Keratinocyte (primary cell): ENCODE measurements around the gene SLK. TPM values are rescaled to one million over a fixed set of nuclear protein-coding genes. Genes with fewer than 3 reads are reported as not detected.
A peak's percentile ranks its signal among the peaks of the same experiment; 100 is the strongest.

Experiments used
- DNase-seq: peaks from one replicate; pipeline ENCODE4 v3.0.0-alpha.2; 2011; ENCODE audit warnings: low read depth, missing footprints, low spot score
- FAIRE-seq: peaks from 2 replicates; lab custom pipeline; 2011; peaks lifted over from hg19 to GRCh38; lab: Jason Lieb, UNC
- H2AFZ ChIP-seq: 2 replicates; pipeline ENCODE4 v1.6.0; 2012; ENCODE audit warnings: low read length, control low read depth, inconsistent platforms; ENCODE audit not compliant: control insufficient read depth
- H3K27ac ChIP-seq: 2 replicates; pipeline ENCODE4 v1.5.1; 2011; ENCODE audit warnings: low read length; ENCODE audit not compliant: control insufficient read depth, insufficient read depth
- H3K27me3 ChIP-seq: 3 replicates; pipeline ENCODE4 v1.6.0; 2011; ENCODE audit warnings: low read length; ENCODE audit not compliant: control insufficient read depth, insufficient read depth; ENCODE audit errors: extremely low read depth
- H3K36me3 ChIP-seq, 2 experiments: 2 replicates in 1 of 2; 3 replicates in 1 of 2; pipeline ENCODE4 v1.5.1; 2011; ENCODE audit warnings: low read length in 2 of 2, mild to moderate bottlenecking in 1 of 2; ENCODE audit not compliant: control insufficient read depth in 2 of 2, insufficient read depth in 2 of 2; ENCODE audit errors: extremely low read depth in 1 of 2
- H3K4me1 ChIP-seq: 3 replicates; pipeline ENCODE4 v1.5.1; 2011; ENCODE audit warnings: low read length; ENCODE audit not compliant: control insufficient read depth, insufficient read depth; ENCODE audit errors: extremely low read depth
- H3K4me2 ChIP-seq: 3 replicates; pipeline ENCODE4 v1.6.0; 2011; ENCODE audit warnings: low read depth, low read length; ENCODE audit not compliant: control insufficient read depth, insufficient read depth; ENCODE audit errors: extremely low read depth
- H3K4me3 ChIP-seq, 3 experiments: fragments of 200-600 bp in 1 of 3; sonication (generic) in 1 of 3; 2 replicates in 2 of 3; 3 replicates in 1 of 3; pipeline ENCODE4 v1.5.1; 2011 to 2016; ENCODE audit warnings: low read length in 3 of 3, mild to moderate bottlenecking in 3 of 3, control low read depth in 2 of 3, inconsistent platforms in 1 of 3, low read depth in 1 of 3, mixed read lengths in 1 of 3, mixed run types in 1 of 3, moderate library complexity in 1 of 3; ENCODE audit not compliant: control insufficient read depth in 2 of 3, insufficient read depth in 2 of 3; ENCODE audit errors: extremely low read depth in 1 of 3
- H3K79me2 ChIP-seq: 2 replicates; pipeline ENCODE4 v1.6.0; 2012; ENCODE audit warnings: low read length; ENCODE audit not compliant: control insufficient read depth, insufficient read depth
- H3K9ac ChIP-seq: 3 replicates; pipeline ENCODE4 v1.6.0; 2011; ENCODE audit warnings: low read length; ENCODE audit not compliant: control insufficient read depth, insufficient read depth; ENCODE audit errors: extremely low read depth
- H3K9me1 ChIP-seq: 3 replicates; pipeline ENCODE4 v1.6.0; 2011; ENCODE audit warnings: low read length; ENCODE audit not compliant: control insufficient read depth, insufficient read depth; ENCODE audit errors: extremely low read depth
- H3K9me3 ChIP-seq: 2 replicates; pipeline ENCODE4 v1.5.1; 2012; ENCODE audit warnings: low read depth, low read length; ENCODE audit not compliant: control insufficient read depth
- H4K20me1 ChIP-seq: 3 replicates; pipeline ENCODE4 v1.6.0; 2011; ENCODE audit warnings: low read length; ENCODE audit not compliant: control insufficient read depth, insufficient read depth; ENCODE audit errors: extremely low read depth
- CTCF ChIP-seq, 3 experiments: IDR thresholded peaks in 1 of 3; conservative IDR thresholded peaks in 1 of 3; optimal IDR thresholded peaks in 1 of 3; 2 replicates in 2 of 3; 3 replicates in 1 of 3; pipeline versions ENCODE3 to v1.5.1; 2011; ENCODE audit warnings: low read length in 3 of 3, mild to moderate bottlenecking in 3 of 3, moderate library complexity in 2 of 3, control low read depth in 1 of 3, inconsistent platforms in 1 of 3; ENCODE audit not compliant: insufficient read depth in 2 of 3; ENCODE audit errors: extremely low read depth in 1 of 3
- EZH2 ChIP-seq: IDR thresholded peaks from one replicate; pipeline ENCODE4 v1.6.1; 2012; ENCODE audit warnings: inconsistent platforms, mild to moderate bottlenecking, low read length, moderate library complexity
- dilution Hi-C: fragments of 300-500 bp; cut with MboI; formaldehyde crosslinking; loops from one replicate; pipeline ENCODE4 v1.7.0; 2020; ENCODE audit warnings: low sequenced_read_pairs; ENCODE audit not compliant: extremely low pct_ligation_motif_present
- polyA plus RNA-seq, 5 experiments: library from polyadenylated mRNA; depleted of rRNA in 3 of 5; stranded (reverse) in 3 of 5; stranded (forward) in 1 of 5; unstranded in 1 of 5; fragments of >200 nt; gene quantifications; 1 replicate in 1 of 5; 2 replicates in 3 of 5; 3 replicates in 1 of 5; pipeline versions ENCODE4 v1.2.1 to v1.2.3, GENCODE V29; 2011 to 2012; ENCODE audit warnings: missing spikeins in 2 of 5, low read depth in 1 of 5, low replicate concordance in 1 of 5

The SLK gene
- polyA plus RNA-seq, 1 donor (not counting 4 experiments of a cell fraction or from before 2014, with no cell fraction given) = 36.7 TPM

- Histone ChIP-seq H3K27me3 (no peaks in the 10 kb centered on the region), H3K9me3 (no peaks in the 10 kb centered on the region), H3K9ac (no peak overlapping the region), H3K79me2 (peaks cover 89% of the 10 kb centered on the region), H3K36me3 (no peaks in the 10 kb centered on the region), H2AFZ (no peak overlapping the region), H3K27ac (no peak overlapping the region), H3K4me2 (no peak overlapping the region), H3K9me1 (no peaks in the 10 kb centered on the region), H3K4me1 (peaks cover 13% of the 10 kb centered on the region), H4K20me1 (peaks cover 17% of the 10 kb centered on the region), H3K4me3 (no peak overlapping the region)
- no peak for FAIRE-seq
- dilution Hi-C loops = no loop called here
- no peak for DNase-seq
- TF ChIP-seq CTCF (optimal IDR thresholded peaks at IDR 0.05 in 1 of 3, IDR thresholded peaks at IDR 0.05 in 1 of 3, conservative IDR thresholded peaks at IDR 0.05 in 1 of 3; ENCODE audit: extremely low read depth in 1 of 3, insufficient read depth in 2 of 3, low read length in 3 of 3) (no peak), EZH2 (no peak)
These were observed 19.4 kb downstream of the SLK start for GRCh38 chr10:103986360-103986759.

- H3K4me2 ChIP-seq = no peak overlapping the region
- peaks cover 5 to 7% of the 10 kb centered on the region in 2 experiments for H3K36me3 ChIP-seq
- peaks cover 55% of the 10 kb centered on the region for H3K79me2 ChIP-seq
- no peak overlapping the region for H3K9ac ChIP-seq
- DNase-seq (no peak), FAIRE-seq (peak; percentile 39)
- H2AFZ ChIP-seq = no peak overlapping the region
- H3K4me1 ChIP-seq = no peaks in the 10 kb centered on the region
- no peaks in the 10 kb centered on the region for H3K9me3 ChIP-seq
- H3K27ac ChIP-seq = no peak overlapping the region
- dilution Hi-C loops = no loop called here
- peaks cover 2% of the 10 kb centered on the region for H4K20me1 ChIP-seq
- TF ChIP-seq CTCF (optimal IDR thresholded peaks at IDR 0.05 in 1 of 3, IDR thresholded peaks at IDR 0.05 in 1 of 3, conservative IDR thresholded peaks at IDR 0.05 in 1 of 3; ENCODE audit: extremely low read depth in 1 of 3, insufficient read depth in 2 of 3, low read length in 3 of 3) (no peak), EZH2 (no peak)
- no peaks in the 10 kb centered on the region for H3K27me3 ChIP-seq
- no peaks in the 10 kb centered on the region for H3K9me1 ChIP-seq
- H3K4me3 ChIP-seq = no peak overlapping the region
These were observed 23.2 kb downstream of the SLK start for GRCh38 chr10:103990121-103990520.
